Liver (tissue), 9 donors: ENCODE data around the gene FSTL1. TPM values are rescaled to one million over a fixed set of nuclear protein-coding genes. Genes with fewer than 3 reads are reported as not detected.

ENCODE experiments used
- DNase-seq: peaks from one replicate; pipeline ENCODE4 v3.0.0-alpha.2; 2017; ENCODE audit warnings: low spot score
- H3K27ac ChIP-seq, 2 donors: one replicate each; pipeline ENCODE4 v1.7.0; 2013; ENCODE audit warnings: inconsistent platforms in 2 of 2, low read length in 2 of 2, control low read depth in 1 of 2, low read depth in 1 of 2, mild to moderate bottlenecking in 1 of 2
- H3K27me3 ChIP-seq, 4 donors: one replicate each; pipeline versions ENCODE4 v1.6.1 to v1.7.0; 2013; ENCODE audit warnings: low read length in 3 of 4, inconsistent platforms in 1 of 4, mild to moderate bottlenecking in 1 of 4, moderate library complexity in 1 of 4; ENCODE audit not compliant: control insufficient read depth in 4 of 4, insufficient read depth in 4 of 4
- H3K36me3 ChIP-seq, 4 donors: one replicate each; pipeline versions ENCODE4 v1.6.1 to v1.7.0; 2013; ENCODE audit warnings: low read length in 3 of 4, mild to moderate bottlenecking in 3 of 4, low read depth in 1 of 4, moderate library complexity in 1 of 4; ENCODE audit not compliant: control insufficient read depth in 4 of 4, insufficient read depth in 3 of 4
- H3K4me1 ChIP-seq, 4 donors: one replicate each; pipeline versions ENCODE4 v1.6.1 to v1.7.0; 2013; ENCODE audit warnings: low read length in 3 of 4, mild to moderate bottlenecking in 3 of 4, moderate library complexity in 1 of 4; ENCODE audit not compliant: control insufficient read depth in 4 of 4, insufficient read depth in 4 of 4
- H3K4me3 ChIP-seq, 3 donors: one replicate each; pipeline versions ENCODE4 v1.6.1 to v1.7.0; 2013; ENCODE audit warnings: low read length in 3 of 3, control low read depth in 1 of 3, low read depth in 1 of 3, mild to moderate bottlenecking in 1 of 3
- H3K9ac ChIP-seq, 2 donors: one replicate each; pipeline ENCODE4 v1.7.0; 2013; ENCODE audit warnings: low read length in 2 of 2, mild to moderate bottlenecking in 2 of 2, moderate library complexity in 2 of 2, control low read depth in 1 of 2, low read depth in 1 of 2
- H3K9me3 ChIP-seq, 4 donors: one replicate each; pipeline versions ENCODE4 v1.6.1 to v1.7.0; 2013; ENCODE audit warnings: low read length in 3 of 4; ENCODE audit not compliant: control insufficient read depth in 4 of 4
- ATF3 ChIP-seq: IDR thresholded peaks from 2 replicates; pipeline ENCODE4 v1.6.1; 2016; ENCODE audit warnings: antibody characterized with exemption
- CTCF ChIP-seq: fragments of 150-350 bp; IDR thresholded peaks from 2 replicates; pipeline ENCODE4 v1.5.1; 2017; ENCODE audit warnings: improper control_type of control experiment, low read depth, low read length; ENCODE audit not compliant: missing input control
- FOXA1 ChIP-seq: IDR thresholded peaks from 2 replicates; pipeline ENCODE4 v1.6.1; 2016; ENCODE audit warnings: antibody characterized with exemption
- GABPA ChIP-seq, 2 donors: IDR thresholded peaks in 1 of 2; conservative IDR thresholded peaks in 1 of 2; 2 replicates each; pipeline ENCODE4 v1.6.1; 2016; ENCODE audit warnings: antibody characterized with exemption in 2 of 2, mild to moderate bottlenecking in 1 of 2, moderate library complexity in 1 of 2
- HNF4A ChIP-seq, 2 donors: conservative IDR thresholded peaks; 2 replicates each; pipeline ENCODE4 v1.6.1; 2016; ENCODE audit warnings: antibody characterized with exemption in 2 of 2, mild to moderate bottlenecking in 2 of 2
- HNF4G ChIP-seq: IDR thresholded peaks from 2 replicates; pipeline ENCODE4 v1.6.1; 2016; ENCODE audit warnings: antibody characterized with exemption
- JUND ChIP-seq, 2 donors: IDR thresholded peaks; 2 replicates each; pipeline ENCODE4 v1.6.1; 2016; ENCODE audit warnings: antibody characterized with exemption in 2 of 2
- NR2F2 ChIP-seq: IDR thresholded peaks from 2 replicates; pipeline ENCODE4 v1.6.1; 2016; ENCODE audit warnings: antibody characterized with exemption
- RAD21 ChIP-seq, 2 donors: IDR thresholded peaks; 2 replicates each; pipeline ENCODE4 v1.6.1; 2016; ENCODE audit warnings: antibody characterized with exemption in 2 of 2, mild to moderate bottlenecking in 2 of 2
- SP1 ChIP-seq: IDR thresholded peaks from 2 replicates; pipeline ENCODE4 v1.6.1; 2018; ENCODE audit warnings: antibody characterized with exemption, mild to moderate bottlenecking
- TAF1 ChIP-seq: conservative IDR thresholded peaks from 2 replicates; pipeline ENCODE4 v1.6.1; 2016; ENCODE audit warnings: antibody characterized with exemption, mild to moderate bottlenecking
- WGBS: extraction: QIAGEN DNeasy Blood & Tissue Kit; methylation state at CpG from one replicate; pipeline ENCODE4 v1.1.7; 2013; 5-methylcytosine and 5-hydroxymethylcytosine counted together
- polyA plus RNA-seq, 2 donors: library from polyadenylated mRNA; stranded (reverse) in 1 of 2; unstranded in 1 of 2; fragments of 200-250 nt in 1 of 2; fragments of >200 nt in 1 of 2; fragmentation: Nextera tagmentation in 1 of 2; extraction: Ambion mirVana in 1 of 2; gene quantifications; one replicate each; pipeline versions ENCODE4 v1.2.1 to v1.2.3, GENCODE V29; 2013 to 2015
- total RNA-seq, 2 donors: library from RNA; depleted of rRNA; stranded (reverse); fragments of >200 nt; gene quantifications; one replicate each; pipeline ENCODE4 v1.2.3, GENCODE V29; 2014
- TF ChIP-seq, protein P1 (sequence below): IDR thresholded peaks from 2 replicates; pipeline ENCODE4 v1.6.1; 2016; ENCODE audit warnings: antibody characterized with exemption
- donor health status: healthy.
- donor health status: healthy.
- donor health status: healthy.
- donor health status: healthy.
- donor health status: healthy.

FSTL1 gene
- total and polyA plus RNA-seq, 4 donors, result 9.6 to 67.5 (median 24.6) TPM

DNA sequence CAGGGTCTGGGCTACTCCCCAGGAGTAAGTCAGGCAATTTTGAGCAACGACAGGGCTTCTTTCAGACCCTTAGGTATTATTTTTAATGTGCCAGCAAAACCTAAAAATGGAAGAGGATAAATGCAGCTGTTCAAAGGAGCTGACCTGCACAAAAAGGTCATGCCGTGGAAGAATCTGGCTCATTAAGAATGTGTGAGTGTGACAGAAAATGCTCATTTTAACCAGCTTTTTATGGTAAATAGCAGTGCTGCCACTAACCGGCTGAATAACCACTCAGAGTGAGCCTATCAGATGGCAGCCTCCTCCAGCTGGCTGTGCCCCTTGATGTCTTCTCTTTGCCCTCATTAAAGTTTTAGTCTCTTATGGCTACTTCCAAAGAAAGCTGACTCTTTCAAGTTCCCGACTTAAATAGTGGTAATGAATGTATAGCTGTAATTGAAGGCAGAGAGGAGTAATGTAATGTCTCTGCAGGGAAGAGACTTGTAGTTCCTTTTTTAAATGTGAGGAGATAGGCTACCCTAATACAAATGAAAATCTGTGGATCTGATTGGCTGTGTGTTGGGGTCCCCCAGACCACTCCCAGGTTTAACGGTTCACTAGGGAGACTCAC, 9.5 kb upstream of the FSTL1 start:
- no peak for DNase-seq
- H3K9ac ChIP-seq, result no peak overlapping the region
- no peaks in the 10 kb centered on the region for H3K27me3 ChIP-seq
- H3K4me3 ChIP-seq, result no peak overlapping the region
- H3K9me3 ChIP-seq, result no peaks in the 10 kb centered on the region
- H3K27ac ChIP-seq, result no peak overlapping the region
- no peaks in the 10 kb centered on the region for H3K36me3 ChIP-seq
- H3K4me1 ChIP-seq, result no peaks in the 10 kb centered on the region
- WGBS, result 80% methylated on average over 5 of the region's 5 CpGs
- TF ChIP-seq TAF1, result no peak
- no peak for TF ChIP-seq NR2F2
- TF ChIP-seq HNF4G, result no peak
- no peak for TF ChIP-seq CTCF
- no peak for TF ChIP-seq ATF3
- TF ChIP-seq, protein P1, sequence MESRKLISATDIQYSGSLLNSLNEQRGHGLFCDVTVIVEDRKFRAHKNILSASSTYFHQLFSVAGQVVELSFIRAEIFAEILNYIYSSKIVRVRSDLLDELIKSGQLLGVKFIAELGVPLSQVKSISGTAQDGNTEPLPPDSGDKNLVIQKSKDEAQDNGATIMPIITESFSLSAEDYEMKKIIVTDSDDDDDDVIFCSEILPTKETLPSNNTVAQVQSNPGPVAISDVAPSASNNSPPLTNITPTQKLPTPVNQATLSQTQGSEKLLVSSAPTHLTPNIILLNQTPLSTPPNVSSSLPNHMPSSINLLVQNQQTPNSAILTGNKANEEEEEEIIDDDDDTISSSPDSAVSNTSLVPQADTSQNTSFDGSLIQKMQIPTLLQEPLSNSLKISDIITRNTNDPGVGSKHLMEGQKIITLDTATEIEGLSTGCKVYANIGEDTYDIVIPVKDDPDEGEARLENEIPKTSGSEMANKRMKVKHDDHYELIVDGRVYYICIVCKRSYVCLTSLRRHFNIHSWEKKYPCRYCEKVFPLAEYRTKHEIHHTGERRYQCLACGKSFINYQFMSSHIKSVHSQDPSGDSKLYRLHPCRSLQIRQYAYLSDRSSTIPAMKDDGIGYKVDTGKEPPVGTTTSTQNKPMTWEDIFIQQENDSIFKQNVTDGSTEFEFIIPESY, result no peak
- TF ChIP-seq JUND (IDR thresholded peaks at IDR 0.05), result no peak
- TF ChIP-seq HNF4A (conservative IDR thresholded peaks at IDR 0.05), result no peak
- no peak for TF ChIP-seq RAD21 (IDR thresholded peaks at IDR 0.05)

DNA sequence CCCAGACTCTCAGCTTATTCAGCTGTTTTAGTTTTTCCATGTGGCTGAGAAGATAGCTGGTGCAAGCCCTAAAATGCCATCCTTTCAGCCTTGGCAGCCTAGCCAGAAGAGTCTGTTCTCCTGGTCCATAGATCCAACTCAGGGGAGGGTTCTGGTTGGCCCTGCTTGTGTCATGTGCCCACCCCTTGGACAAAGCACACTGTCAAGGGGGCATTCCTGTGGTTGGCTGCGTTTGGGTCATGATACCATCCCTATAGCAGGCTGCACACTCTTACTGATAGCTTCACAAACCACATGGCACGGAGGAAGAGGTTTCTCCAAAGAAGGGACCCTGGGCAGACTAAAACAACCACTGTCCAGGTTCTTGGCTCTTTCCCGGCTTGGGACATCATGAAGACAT, 8.4 kb upstream of the FSTL1 start:
- Histone ChIP-seq H3K9me3 (no peaks in the 10 kb centered on the region), H3K36me3 (no peaks in the 10 kb centered on the region), H3K27ac (no peak overlapping the region), H3K4me1 (no peaks in the 10 kb centered on the region), H3K4me3 (no peak overlapping the region), H3K27me3 (no peaks in the 10 kb centered on the region), H3K9ac (no peak overlapping the region)
- TF ChIP-seq SP1 (no peak), RAD21 (IDR thresholded peaks at IDR 0.05) (no peak), JUND (IDR thresholded peaks at IDR 0.05) (no peak), GABPA (IDR thresholded peaks at IDR 0.05 in 1 of 2, conservative IDR thresholded peaks at IDR 0.05 in 1 of 2) (no peak)
- TF ChIP-seq, protein P1, result no peak
- 85% methylated on average over 3 of the region's 3 CpGs for WGBS
- DNase-seq, result no peak

GRCh38 chr3:120457827-120458226, 7.0 kb upstream of the FSTL1 start:
- no peak for DNase-seq
- no peak for TF ChIP-seq SP1
- TF ChIP-seq NR2F2, result no peak
- no peak for TF ChIP-seq CTCF
- no peak for TF ChIP-seq FOXA1
- TF ChIP-seq HNF4G, result no peak
- Histone ChIP-seq H3K27ac (no peak overlapping the region), H3K9me3 (no peaks in the 10 kb centered on the region), H3K4me3 (no peak overlapping the region), H3K9ac (no peak overlapping the region), H3K36me3 (no peaks in the 10 kb centered on the region), H3K27me3 (no peaks in the 10 kb centered on the region), H3K4me1 (no peaks in the 10 kb centered on the region)
